HG03159 (cell line): Measurements from ENCODE around the gene TMCO6.
"Not testable (repeated sequence)": the region's sequence is repeated elsewhere in the genome, so short reads cannot be mapped to it uniquely, and the experiment has no call there.

ENCODE experiments used
- ATAC-seq: cut with Tn5 transposase; IDR thresholded peaks from one replicate; pipeline ENCODE4 v1.9.1; 2021; ENCODE audit warnings: mild to moderate bottlenecking, moderate library complexity; ENCODE audit not compliant: unreplicated experiment

TMCO6 gene

DNA sequence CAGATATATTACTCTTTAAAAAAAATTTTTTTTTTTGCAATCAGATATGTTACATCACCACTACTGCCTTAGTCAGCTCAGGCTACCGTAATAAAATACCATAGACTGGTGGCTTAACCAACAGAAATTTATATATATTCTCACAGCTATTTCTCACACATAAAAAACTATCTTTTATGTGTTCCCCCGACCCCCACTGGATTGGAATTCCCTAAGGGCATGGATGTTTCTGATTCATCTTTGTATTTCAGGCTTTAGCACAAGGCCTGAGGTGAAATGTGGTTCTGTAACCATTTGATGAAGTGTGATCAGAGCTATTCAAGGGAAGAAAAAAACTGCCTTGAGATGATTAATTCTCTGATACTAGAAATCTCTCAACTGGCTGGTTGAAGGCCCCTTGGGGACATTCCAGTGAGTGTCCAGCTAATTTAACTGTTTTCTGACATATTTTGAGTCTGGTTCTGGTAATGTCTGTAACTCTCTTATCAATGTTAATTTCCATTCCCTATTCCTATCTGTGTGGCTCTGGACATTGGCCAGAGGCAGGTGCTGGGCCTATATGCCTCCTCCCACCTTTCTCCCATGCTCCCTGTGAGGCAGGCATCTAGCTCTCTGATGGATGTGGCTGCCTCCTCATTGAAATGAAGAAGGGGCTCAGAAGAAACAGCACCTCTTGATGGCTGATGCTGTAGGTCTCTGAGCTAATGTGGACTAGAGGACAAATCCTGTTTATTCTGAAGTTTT, 8.8 kb upstream of the TMCO6 start:
- no peak for ATAC-seq

GRCh38 chr5:140631036-140631417, 8.2 kb upstream of the TMCO6 start:
- no peak for ATAC-seq

- ATAC-seq, result peak; percentile 38
Measured at GRCh38 chr5:140631831-140632365, 7.4 kb upstream of the TMCO6 start.

DNA sequence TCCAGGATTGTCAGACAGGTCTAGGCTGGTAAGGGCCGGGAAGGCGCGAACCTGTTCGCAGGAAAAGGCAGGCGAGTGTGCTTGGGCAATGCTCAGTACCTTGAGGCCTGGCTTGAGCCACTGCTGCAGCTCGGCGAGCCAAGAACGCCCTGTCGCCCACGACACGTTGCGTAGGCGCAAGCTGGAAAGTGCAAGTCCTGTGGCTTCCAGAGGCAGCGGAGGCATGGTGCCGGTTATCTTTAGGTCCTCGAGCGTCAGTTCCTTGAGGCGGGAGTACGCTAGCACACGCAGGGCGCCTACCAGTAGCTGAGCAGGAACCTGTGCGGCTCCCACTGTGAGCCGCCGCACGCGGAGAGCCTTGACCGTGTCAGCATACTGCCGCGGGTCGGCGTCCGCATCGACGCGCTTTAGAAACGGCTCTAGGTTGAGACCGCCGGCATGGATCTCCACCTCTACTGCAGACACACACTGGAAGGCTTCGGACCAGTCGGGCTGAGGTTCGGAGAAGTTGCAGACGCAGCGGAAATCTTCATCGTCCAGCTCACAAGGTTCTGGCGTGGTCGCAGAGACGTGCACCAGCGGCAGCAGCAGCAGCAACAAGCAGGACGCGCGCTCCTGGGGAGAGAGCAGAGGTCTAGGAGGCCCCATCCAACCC, 6.8 kb upstream of the TMCO6 start:
- ATAC-seq, result peak; percentile 40

DNA sequence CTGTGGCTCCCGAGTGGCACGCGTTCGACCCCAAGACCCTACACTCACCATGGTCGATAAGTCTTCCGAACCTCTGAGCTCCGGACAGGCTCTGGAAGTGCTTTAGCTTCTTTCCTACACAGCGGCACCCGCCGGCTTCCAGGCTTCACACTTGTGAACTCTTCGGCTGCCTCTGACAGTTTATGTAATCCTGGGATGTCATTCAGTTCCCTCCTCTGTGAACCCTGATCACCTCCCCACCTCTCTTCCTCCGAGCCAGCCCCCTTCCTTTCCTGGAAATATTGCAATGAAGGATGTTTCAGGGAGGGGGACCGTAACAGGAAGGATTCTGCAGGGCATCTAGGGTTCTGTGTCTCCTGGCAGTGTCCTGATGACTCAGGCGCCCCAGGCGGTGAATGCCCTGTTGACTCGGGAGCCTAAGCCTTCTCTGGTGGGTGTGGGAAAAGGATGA, 6.2 kb upstream of the TMCO6 start, which contains the start of gene CD14:
TSS of gene CD14 (minus strand) at position 155 of the 451 bp plus-strand sequence. CDS start at position 51, 104 bp downstream.
- peak; percentile 1 for ATAC-seq

- no peak for ATAC-seq
Measured at GRCh38 chr5:140633501-140633900, 5.8 kb upstream of the TMCO6 start.

GRCh38 chr5:140634103-140634502, 5.1 kb upstream of the TMCO6 start:
- no peak for ATAC-seq

- no peak for ATAC-seq
Measured at GRCh38 chr5:140635291-140636257, 3.7 kb upstream of the TMCO6 start.

DNA sequence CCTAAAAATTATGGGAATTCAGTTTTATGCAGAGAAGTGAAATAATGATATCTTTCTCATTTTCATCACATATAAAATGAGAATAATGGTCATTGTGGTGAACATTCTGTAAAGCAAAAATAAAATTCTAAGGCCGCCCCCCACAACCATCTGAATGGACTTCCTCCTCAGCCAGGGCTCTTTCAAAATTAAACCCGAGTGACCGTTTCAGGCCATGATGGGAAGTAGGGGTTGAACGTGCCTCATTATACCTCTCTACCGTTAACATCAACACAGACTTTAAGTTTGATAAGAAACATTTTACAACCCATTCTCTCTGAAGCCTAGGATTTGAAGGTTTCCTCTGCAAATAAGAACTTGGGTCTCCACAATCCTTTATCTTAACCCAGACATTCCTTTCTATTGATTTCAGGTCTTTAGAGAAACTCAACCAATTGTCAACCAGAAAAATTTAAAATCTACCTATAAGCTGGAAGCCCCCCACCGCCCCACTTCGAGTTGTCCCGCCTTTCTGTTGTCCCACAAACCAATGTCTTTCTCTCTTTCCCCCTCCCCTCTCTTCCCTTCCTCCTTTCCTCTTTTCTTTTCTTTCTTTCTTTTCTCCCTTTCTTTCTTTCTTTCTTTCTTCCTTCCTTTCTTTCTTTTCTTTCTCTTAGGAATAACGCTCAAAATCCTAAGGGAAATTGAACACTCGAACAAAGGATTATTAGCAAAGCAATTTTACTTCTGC, 1.7 kb upstream of the TMCO6 start:
- ATAC-seq, result no peak

DNA sequence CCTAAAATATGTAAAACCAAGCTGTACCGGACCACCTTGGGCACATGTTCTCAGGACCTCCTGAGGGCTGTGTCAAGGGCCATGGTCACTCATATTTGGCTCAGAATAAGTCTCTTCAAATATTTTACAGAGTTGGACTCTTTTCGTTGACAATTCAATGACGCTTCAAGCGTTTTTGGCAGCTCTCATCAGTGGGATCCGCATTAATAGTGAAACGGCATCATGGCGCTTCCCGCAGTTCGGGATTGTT, 428 bp upstream of the TMCO6 start:
- not testable (repeated sequence) for ATAC-seq

- ATAC-seq, result no peak
Measured at GRCh38 chr5:140641716-140642115, 2.5 kb downstream of the TMCO6 start.

GRCh38 chr5:140642718-140643117, 3.5 kb downstream of the TMCO6 start:
- no peak for ATAC-seq

DNA sequence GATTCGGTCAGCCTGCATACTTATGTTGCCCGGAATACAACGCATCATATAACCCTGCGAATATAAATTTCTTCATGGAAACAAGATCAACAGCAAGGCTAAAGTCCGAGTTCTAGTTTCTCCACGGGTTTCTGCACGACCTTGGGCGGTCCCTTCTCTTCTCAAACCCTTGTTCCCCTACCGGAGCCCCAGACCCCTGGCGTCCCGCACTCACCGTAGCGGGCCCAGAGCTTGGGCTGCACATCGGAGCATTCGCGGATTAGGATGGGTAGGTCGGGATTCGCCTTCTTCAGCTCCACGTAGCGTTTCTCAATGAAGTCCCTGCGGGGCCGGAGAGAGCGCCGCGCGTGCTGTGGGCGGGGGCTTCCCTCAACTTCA, 7.8 kb downstream of the TMCO6 start:
- no peak for ATAC-seq

DNA sequence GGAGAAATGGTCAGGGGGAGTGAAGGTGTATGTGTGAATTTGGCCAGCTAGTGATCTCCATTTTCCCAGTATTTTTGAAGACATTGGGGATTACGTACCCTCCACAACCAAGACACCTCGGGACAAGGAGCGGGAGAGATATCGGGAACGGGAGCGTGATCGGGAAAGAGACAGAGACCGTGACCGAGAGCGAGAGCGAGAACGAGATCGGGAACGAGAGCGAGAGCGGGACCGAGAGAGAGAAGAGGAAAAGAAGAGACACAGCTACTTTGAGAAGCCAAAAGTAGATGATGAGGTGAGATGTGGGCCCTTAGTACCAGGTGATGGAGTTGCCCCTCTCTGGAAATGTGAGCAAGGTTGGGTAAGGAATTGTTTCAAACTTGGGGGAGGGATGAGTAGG, 19.6 kb downstream of the TMCO6 start:
- ATAC-seq, result no peak

- ATAC-seq, result not testable (repeated sequence)
Measured at GRCh38 chr5:140660371-140660770, 21.1 kb downstream of the TMCO6 start.

GRCh38 chr5:140664030-140664358, 24.7 kb downstream of the TMCO6 start:
- no peak for ATAC-seq

DNA sequence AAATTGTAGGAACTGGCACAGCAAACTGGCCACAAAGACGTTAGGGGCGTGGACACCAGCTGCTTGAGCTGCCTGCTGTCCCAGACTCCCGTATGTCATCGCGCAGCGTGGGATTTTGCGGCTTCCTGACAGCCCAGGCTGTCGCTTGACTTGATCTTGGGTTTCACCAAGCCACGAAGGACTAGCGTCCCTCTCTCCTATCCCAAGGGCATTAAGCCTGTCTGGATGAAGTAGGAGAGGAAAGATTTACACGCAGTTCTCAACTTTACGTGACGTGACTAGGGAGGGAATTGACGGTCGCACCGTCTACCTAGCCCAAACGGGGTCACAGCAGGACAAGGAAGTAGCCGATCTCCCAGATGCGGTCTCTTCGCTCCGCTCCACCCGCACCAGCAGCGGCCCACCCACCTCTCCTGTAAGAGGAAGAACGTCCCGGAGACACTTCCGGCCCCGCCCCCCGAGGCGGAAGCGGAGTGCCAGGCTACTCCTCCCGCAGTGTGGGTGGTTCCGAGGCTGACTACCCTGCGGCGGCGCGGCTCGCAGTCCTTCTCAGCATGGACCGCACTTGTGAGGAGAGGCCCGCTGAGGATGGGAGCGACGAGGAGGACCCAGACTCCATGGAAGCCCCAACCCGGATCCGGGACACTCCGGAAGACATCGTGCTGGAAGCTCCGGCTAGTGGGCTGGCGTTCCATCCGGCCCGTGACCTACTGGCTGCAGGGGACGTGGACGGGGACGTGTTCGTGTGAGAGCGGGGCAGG, 25.3 kb downstream of the TMCO6 start, which contains the start of gene WDR55:
TSS of gene WDR55 (plus strand) at position 546 of the 761 bp plus-strand sequence. CDS start at position 555, 9 bp downstream.
- ATAC-seq, result peak; percentile 98

- ATAC-seq, result not testable (repeated sequence)
Measured at GRCh38 chr5:140671035-140671434, 31.8 kb downstream of the TMCO6 start.

GRCh38 chr5:140671472-140672125, 32.3 kb downstream of the TMCO6 start:
- ATAC-seq, result no peak
